IMR-90 (cell line): Measurements from ENCODE around the gene DMRT1. TPM values are rescaled to one million over a fixed set of nuclear protein-coding genes. Genes with fewer than 3 reads are reported as not detected.

Experiments used
- ATAC-seq: fragments of 200-7000 bp; cut with Tn5 transposase; 2 replicates; pipeline ENCODE4 v1.9.1; 2020; ENCODE audit warnings: low read depth, mild to moderate bottlenecking, moderate library complexity
- BruUV-seq: library from RNA; stranded (reverse); fragments of 400-500 nt; replicated peaks from 2 replicates; lab custom pipeline; 2021; lab: Mats Ljungman, UMichigan
- CTCF ChIA-PET: fragments of 300-600 bp; formaldehyde crosslinking; extraction: SDS; loops from one replicate; lab custom pipeline; 2021; ENCODE audit warnings: antibody characterized with exemption; lab: Yijun Ruan, JAX
- POLR2A ChIA-PET: fragments of 300-600 bp; sonication (Branson Sonifier 250); formaldehyde crosslinking; loops from one replicate; lab custom pipeline; 2022; ENCODE audit warnings: antibody characterized with exemption; ENCODE audit not compliant: unreplicated experiment; lab: Charles Lee
- DNase-seq: peaks from one replicate; pipeline ENCODE4 v3.0.0; 2013
- H2AFZ ChIP-seq: replicated peaks from 2 replicates; pipeline ENCODE3; 2013; ENCODE audit warnings: low read length, mild to moderate bottlenecking; ENCODE audit not compliant: poor library complexity
- H2AK5ac ChIP-seq: 2 replicates; pipeline ENCODE4 v1.6.1; 2013; ENCODE audit warnings: low read depth, low read length, inconsistent platforms
- H2AK9ac ChIP-seq: replicated peaks from 2 replicates; pipeline ENCODE3; 2013; ENCODE audit warnings: mild to moderate bottlenecking, low read depth, low read length, moderate library complexity; ENCODE audit not compliant: poor library complexity
- H2BK120ac ChIP-seq: 2 replicates; pipeline ENCODE4 v1.6.1; 2013; ENCODE audit warnings: low read depth, low read length, inconsistent platforms
- H2BK15ac ChIP-seq: 3 replicates; pipeline ENCODE4 v1.6.1; 2013; ENCODE audit warnings: low read depth, low read length, inconsistent platforms
- H2BK20ac ChIP-seq: 2 replicates; pipeline ENCODE4 v1.6.1; 2013; ENCODE audit warnings: low read depth, mild to moderate bottlenecking, inconsistent platforms, low read length, moderate library complexity
- H2BK5ac ChIP-seq: 2 replicates; pipeline ENCODE4 v1.6.1; 2013; ENCODE audit warnings: mild to moderate bottlenecking, low read depth, low read length, inconsistent platforms; ENCODE audit not compliant: poor library complexity, severe bottlenecking
- H3K14ac ChIP-seq: replicated peaks from 2 replicates; pipeline ENCODE4 v1.6.1; 2013; ENCODE audit warnings: low read depth, low read length, inconsistent platforms
- H3K18ac ChIP-seq: 2 replicates; pipeline ENCODE4 v1.6.1; 2013; ENCODE audit warnings: low read depth, low read length, control low read depth
- H3K23ac ChIP-seq: 2 replicates; pipeline ENCODE4 v1.6.1; 2013; ENCODE audit warnings: low read depth, low read length, inconsistent platforms
- H3K27ac ChIP-seq: 2 replicates; pipeline ENCODE4 v1.5.1; 2013; ENCODE audit warnings: mild to moderate bottlenecking, control low read depth, low read length; ENCODE audit not compliant: insufficient read depth
- H3K27me3 ChIP-seq: 2 replicates; pipeline ENCODE4 v1.6.1; 2013; ENCODE audit warnings: low read length; ENCODE audit not compliant: control insufficient read depth, insufficient read depth
- H3K36me3 ChIP-seq: 2 replicates; pipeline ENCODE4 v1.6.1; 2013; ENCODE audit warnings: low read length, mixed read lengths; ENCODE audit not compliant: control insufficient read depth, insufficient read depth
- H3K4ac ChIP-seq: 2 replicates; pipeline ENCODE4 v1.6.1; 2013; ENCODE audit warnings: low read depth, low read length, inconsistent platforms
- H3K4me1 ChIP-seq: 2 replicates; pipeline ENCODE4 v1.6.1; 2013; ENCODE audit warnings: low read length, mixed read lengths; ENCODE audit not compliant: control insufficient read depth, insufficient read depth
- H3K4me2 ChIP-seq: 2 replicates; pipeline ENCODE4 v1.6.1; 2013; ENCODE audit warnings: low read depth, mild to moderate bottlenecking, control low read depth, low read length, moderate library complexity
- H3K4me3 ChIP-seq: 2 replicates; pipeline ENCODE4 v1.5.1; 2013; ENCODE audit warnings: low read depth, mild to moderate bottlenecking, control low read depth, low read length, moderate library complexity; ENCODE audit not compliant: insufficient read depth
- H3K56ac ChIP-seq: 2 replicates; pipeline ENCODE4 v1.6.1; 2013; ENCODE audit warnings: low read length, inconsistent platforms; ENCODE audit not compliant: insufficient read depth; ENCODE audit errors: extremely low read depth
- H3K79me1 ChIP-seq, 2 experiments: 2 replicates each; pipeline ENCODE4 v1.6.1; 2013; ENCODE audit warnings: low read length in 2 of 2, inconsistent platforms in 1 of 2, low read depth in 1 of 2
- H3K9ac ChIP-seq: 2 replicates; pipeline ENCODE4 v1.6.1; 2013; ENCODE audit warnings: low read depth, low read length, control low read depth
- H3K9me1 ChIP-seq: 2 replicates; pipeline ENCODE4 v1.6.1; 2013; ENCODE audit warnings: low read length, inconsistent platforms; ENCODE audit not compliant: insufficient read depth
- H3K9me3 ChIP-seq: 2 replicates; pipeline ENCODE4 v1.6.1; 2013; ENCODE audit warnings: low read length; ENCODE audit not compliant: control insufficient read depth, insufficient read depth
- H4K20me1 ChIP-seq: 2 replicates; pipeline ENCODE4 v1.6.1; 2013; ENCODE audit warnings: low read length, inconsistent platforms; ENCODE audit not compliant: insufficient read depth
- H4K5ac ChIP-seq: 2 replicates; pipeline ENCODE4 v1.6.1; 2013; ENCODE audit warnings: mild to moderate bottlenecking, low read depth, low read length, control low read depth
- H4K8ac ChIP-seq, 2 experiments: 2 replicates each; pipeline ENCODE4 v1.6.1; 2013; ENCODE audit warnings: low read depth in 2 of 2, low read length in 2 of 2, control low read depth in 1 of 2, inconsistent platforms in 1 of 2
- H4K91ac ChIP-seq: 2 replicates; pipeline ENCODE4 v1.6.1; 2013; ENCODE audit warnings: low read depth, low read length, inconsistent platforms; ENCODE audit not compliant: insufficient read depth
- MAFK ChIP-seq: IDR thresholded peaks from 2 replicates; pipeline ENCODE4 v1.6.1; 2012; ENCODE audit warnings: low read depth, low read length, improper control_type of control experiment
- MAZ ChIP-seq: IDR thresholded peaks from 2 replicates; pipeline ENCODE4 v1.6.1; 2012; ENCODE audit warnings: low read depth, mild to moderate bottlenecking, low read length, improper control_type of control experiment, moderate library complexity, borderline replicate concordance
- MXI1 ChIP-seq: IDR thresholded peaks from 2 replicates; pipeline ENCODE4 v1.6.1; 2012; ENCODE audit warnings: low read depth, mild to moderate bottlenecking, low read length, moderate library complexity, borderline replicate concordance
- RCOR1 ChIP-seq: IDR thresholded peaks from 2 replicates; pipeline ENCODE4 v1.6.1; 2012; ENCODE audit warnings: mild to moderate bottlenecking, low read length, improper control_type of control experiment; ENCODE audit not compliant: insufficient replicate concordance
- RFX5 ChIP-seq: IDR thresholded peaks from 2 replicates; pipeline ENCODE4 v1.8.0; 2012; ENCODE audit warnings: low read depth, mild to moderate bottlenecking, low read length, moderate library complexity
- WGBS, 2 experiments: methylation state at CpG; one replicate each; pipeline versions ENCODE4 v1.1.5 to v1.1.7; 2013; ENCODE audit warnings: missing lambda C conversion rate in 2 of 2; ENCODE audit not compliant: insufficient read length in 1 of 2; ENCODE audit errors: extremely low coverage in 2 of 2; 5-methylcytosine and 5-hydroxymethylcytosine counted together
- dilution Hi-C: fragments of 300-500 bp; cut with HindIII; formaldehyde crosslinking; loops from one replicate; pipeline ENCODE4 v1.14.3; 2018; ENCODE audit warnings: low sequenced_read_pairs; ENCODE audit not compliant: unreplicated experiment
- in situ Hi-C: fragments of 300-500 bp; cut with MboI; formaldehyde crosslinking; loops from 3 replicates; pipeline ENCODE4 v1.14.3; 2019; ENCODE audit warnings: low sequenced_read_pairs, inconsistent platforms, mixed read lengths
- intact Hi-C: fragments of 100-400 bp; cut with micrococcal nuclease; formaldehyde crosslinking; loops from 2 replicates; pipeline ENCODE4 v1.10.0; 2022
- polyA plus RNA-seq, 3 experiments: library from polyadenylated mRNA; depleted of rRNA; stranded (reverse); fragments of >200 nt; gene quantifications; 2 replicates each; pipeline ENCODE4 v1.2.3, GENCODE V29; 2012; ENCODE audit warnings: low replicate concordance in 1 of 3
- total RNA-seq: library from RNA; depleted of rRNA; stranded (reverse); fragments of >200 nt; gene quantifications from 2 replicates; pipeline ENCODE4 v1.2.3, GENCODE V29; 2012
- TF ChIP-seq, protein P1 (sequence below): conservative IDR thresholded peaks from 2 replicates; pipeline ENCODE4 v1.5.1; 2012; ENCODE audit warnings: mild to moderate bottlenecking, low read depth, low read length, improper control_type of control experiment
- TF ChIP-seq, protein P2 (sequence below): fragments of 150-350 bp; IDR thresholded peaks from 2 replicates; pipeline ENCODE4 v1.6.1; 2017; ENCODE audit warnings: mild to moderate bottlenecking, antibody characterized with exemption, low read length, low read depth

Gene DMRT1
- total and polyA plus RNA-seq, 2 of the 4 experiments (the other 2 are of a cell fraction) = not detected

DNA sequence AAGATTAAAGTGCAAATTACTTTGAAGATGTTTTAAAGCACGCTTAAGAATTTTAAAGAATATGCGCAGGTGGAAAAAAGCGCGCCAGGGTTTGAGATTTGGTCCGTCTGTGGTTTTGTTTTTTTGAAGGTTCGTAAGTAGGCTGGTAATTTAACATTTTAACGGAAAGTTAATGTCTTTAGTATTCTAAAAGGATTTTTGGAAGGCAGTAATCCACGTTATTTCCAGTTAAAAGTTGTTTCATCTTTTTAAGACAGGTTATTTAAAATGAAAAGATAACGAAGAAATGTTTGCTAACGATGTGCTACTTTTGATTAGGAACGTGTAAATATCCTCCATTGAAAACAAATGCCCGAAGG lies 1.9 kb downstream of the DMRT1 start:
- H4K91ac ChIP-seq = no peak overlapping the region
- no peak overlapping the region for H2BK120ac ChIP-seq
- no peak overlapping the region for H3K9ac ChIP-seq
- no peak overlapping the region for H2AK9ac ChIP-seq
- H3K4ac ChIP-seq = no peak overlapping the region
- no TSS peak for BruUV-seq
- no peaks in the 10 kb centered on the region for H3K36me3 ChIP-seq
- no peak overlapping the region for H4K5ac ChIP-seq
- no peaks in the 10 kb centered on the region for H3K9me1 ChIP-seq
- no peak overlapping the region for H3K23ac ChIP-seq
- in situ Hi-C loops = no loop called here
- no peak overlapping the region for H2BK20ac ChIP-seq
- intact Hi-C loops = no loop called here
- CTCF ChIA-PET = no interaction called here
- H2BK5ac ChIP-seq = no peak overlapping the region
- H2AK5ac ChIP-seq = no peak overlapping the region
- H2BK15ac ChIP-seq = no peak overlapping the region
- no peaks in the 10 kb centered on the region for H3K9me3 ChIP-seq
- H4K8ac ChIP-seq = no peak overlapping the region
- H4K20me1 ChIP-seq = no peaks in the 10 kb centered on the region
- no peak overlapping the region for H2AFZ ChIP-seq
- WGBS, 2 experiments = 4% methylated on average over 4 of the region's 12 CpGs; no CpG with 5 or more reads in 1 of the 2 experiments
- H3K4me1 ChIP-seq = no peaks in the 10 kb centered on the region
- H3K27ac ChIP-seq = no peak overlapping the region
- H3K14ac ChIP-seq = no peak overlapping the region
- H3K18ac ChIP-seq = no peak overlapping the region
- TF ChIP-seq RCOR1 (no peak), MXI1 (no peak), MAZ (no peak), MAFK (no peak), RFX5 (no peak)
- TF ChIP-seq, protein P1, sequence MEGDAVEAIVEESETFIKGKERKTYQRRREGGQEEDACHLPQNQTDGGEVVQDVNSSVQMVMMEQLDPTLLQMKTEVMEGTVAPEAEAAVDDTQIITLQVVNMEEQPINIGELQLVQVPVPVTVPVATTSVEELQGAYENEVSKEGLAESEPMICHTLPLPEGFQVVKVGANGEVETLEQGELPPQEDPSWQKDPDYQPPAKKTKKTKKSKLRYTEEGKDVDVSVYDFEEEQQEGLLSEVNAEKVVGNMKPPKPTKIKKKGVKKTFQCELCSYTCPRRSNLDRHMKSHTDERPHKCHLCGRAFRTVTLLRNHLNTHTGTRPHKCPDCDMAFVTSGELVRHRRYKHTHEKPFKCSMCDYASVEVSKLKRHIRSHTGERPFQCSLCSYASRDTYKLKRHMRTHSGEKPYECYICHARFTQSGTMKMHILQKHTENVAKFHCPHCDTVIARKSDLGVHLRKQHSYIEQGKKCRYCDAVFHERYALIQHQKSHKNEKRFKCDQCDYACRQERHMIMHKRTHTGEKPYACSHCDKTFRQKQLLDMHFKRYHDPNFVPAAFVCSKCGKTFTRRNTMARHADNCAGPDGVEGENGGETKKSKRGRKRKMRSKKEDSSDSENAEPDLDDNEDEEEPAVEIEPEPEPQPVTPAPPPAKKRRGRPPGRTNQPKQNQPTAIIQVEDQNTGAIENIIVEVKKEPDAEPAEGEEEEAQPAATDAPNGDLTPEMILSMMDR = no peak
- TF ChIP-seq, protein P2, sequence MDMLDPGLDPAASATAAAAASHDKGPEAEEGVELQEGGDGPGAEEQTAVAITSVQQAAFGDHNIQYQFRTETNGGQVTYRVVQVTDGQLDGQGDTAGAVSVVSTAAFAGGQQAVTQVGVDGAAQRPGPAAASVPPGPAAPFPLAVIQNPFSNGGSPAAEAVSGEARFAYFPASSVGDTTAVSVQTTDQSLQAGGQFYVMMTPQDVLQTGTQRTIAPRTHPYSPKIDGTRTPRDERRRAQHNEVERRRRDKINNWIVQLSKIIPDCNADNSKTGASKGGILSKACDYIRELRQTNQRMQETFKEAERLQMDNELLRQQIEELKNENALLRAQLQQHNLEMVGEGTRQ = no peak
- H3K4me3 ChIP-seq = no peak overlapping the region
- dilution Hi-C loops = no loop called here
- no peaks in the 10 kb centered on the region for H3K79me1 ChIP-seq
- H3K4me2 ChIP-seq = no peak overlapping the region
- POLR2A ChIA-PET = no interaction called here
- peaks cover 54% of the 10 kb centered on the region for H3K27me3 ChIP-seq
- DNase-seq = no peak
- no peak overlapping the region for H3K56ac ChIP-seq
- ATAC-seq = no peak
